ENCODE measurements around the gene CYB5D1. TPM values are rescaled to one million over a fixed set of nuclear protein-coding genes. Genes with fewer than 3 reads are reported as not detected.

Gene CYB5D1
- total and polyA plus RNA-seq, 2 of the 8 experiments (the other 6 are each of a cell fraction or from before 2014, with no cell fraction given), result 11.0 to 18.0 TPM

GRCh38 chr17:7857713-7858521, at the start of gene CYB5D1 (continued):
- TF ChIP-seq NANOG (IDR thresholded peaks at IDR 0.05; ENCODE audit: insufficient read depth, low read depth, low read length, poor library complexity, severe bottlenecking) (no peak), ASH2L (IDR thresholded peaks at IDR 0.05; ENCODE audit: low read length) (peak; percentile 39), SAP30 (IDR thresholded peaks at IDR 0.05; ENCODE audit: insufficient read depth, insufficient replicate concordance, low read length) (peak; percentile 89), JUN (IDR thresholded peaks at IDR 0.05; ENCODE audit: low read depth, low read length) (no peak), E2F6 (IDR thresholded peaks at IDR 0.05) (peak; percentile 59), GTF2F1 (IDR thresholded peaks at IDR 0.05; ENCODE audit: borderline replicate concordance, low read depth, low read length) (peak; percentile 42; the same call in 1 of the 2 replicates), HDAC6 (IDR thresholded peaks at IDR 0.05; ENCODE audit: low read depth, low read length) (no peak), POLR2AphosphoS5 (IDR thresholded peaks at IDR 0.05; ENCODE audit: low read depth, low read length) (0 out of 2 replicates have a peak, but pooled peaks have one; percentile 9)

Measured in H1 (cell line).